WERI-Rb-1 (cell line): Measurements from ENCODE around the gene SLC12A8.

Experiments
- DNase-seq: peaks from one replicate; pipeline ENCODE4 v3.0.0-alpha.2; 2020
- H3K27ac ChIP-seq: fragments of 250-450 bp; sonication (Bioruptor Pico); 2 replicates; pipeline ENCODE4 v1.5.1; 2020; ENCODE audit warnings: mild to moderate bottlenecking, moderate library complexity
- H3K27me3 ChIP-seq: fragments of 250-450 bp; sonication (Bioruptor Pico); 2 replicates; pipeline ENCODE4 v1.5.1; 2021; ENCODE audit warnings: mild to moderate bottlenecking, low read depth, moderate library complexity; ENCODE audit not compliant: insufficient read depth, severe bottlenecking
- H3K36me3 ChIP-seq: fragments of 250-450 bp; sonication (Bioruptor Pico); 2 replicates; pipeline ENCODE4 v1.5.1; 2020; ENCODE audit warnings: mild to moderate bottlenecking, moderate library complexity
- H3K4me3 ChIP-seq: 2 replicates; pipeline ENCODE4 v1.5.1; 2011; ENCODE audit warnings: low read depth, mild to moderate bottlenecking, control low read depth, low read length
- H3K9me3 ChIP-seq: fragments of 250-450 bp; sonication (Bioruptor Pico); 2 replicates; pipeline ENCODE4 v1.5.1; 2021; ENCODE audit warnings: mild to moderate bottlenecking, moderate library complexity; ENCODE audit not compliant: severe bottlenecking
- CTCF ChIP-seq: IDR thresholded peaks from 2 replicates; pipeline ENCODE4 v1.5.1; 2011; ENCODE audit warnings: low read depth, mild to moderate bottlenecking, control low read depth, inconsistent platforms, low read length

The SLC12A8 gene

GRCh38 chr3:125194061-125194848 is 18.3 kb downstream of the SLC12A8 start:
- Histone ChIP-seq H3K36me3 (peaks cover 6% of the 10 kb centered on the region), H3K27ac (no peak overlapping the region), H3K27me3 (no peaks in the 10 kb centered on the region), H3K9me3 (no peaks in the 10 kb centered on the region), H3K4me3 (no peak overlapping the region)
- no peak for TF ChIP-seq CTCF
- no peak for DNase-seq

GRCh38 chr3:125192190-125193035 is 20.1 kb downstream of the SLC12A8 start:
- H3K27ac ChIP-seq, result no peak overlapping the region
- TF ChIP-seq CTCF, result no peak
- H3K4me3 ChIP-seq, result no peak overlapping the region
- no peak for DNase-seq
- H3K36me3 ChIP-seq, result peaks cover 21% of the 10 kb centered on the region
- H3K9me3 ChIP-seq, result no peaks in the 10 kb centered on the region
- H3K27me3 ChIP-seq, result no peaks in the 10 kb centered on the region

- Histone ChIP-seq H3K36me3 (peaks cover 21% of the 10 kb centered on the region), H3K27me3 (no peaks in the 10 kb centered on the region), H3K4me3 (no peak overlapping the region), H3K9me3 (no peaks in the 10 kb centered on the region), H3K27ac (no peak overlapping the region)
- TF ChIP-seq CTCF, result no peak
- no peak for DNase-seq
Observed at GRCh38 chr3:125191730-125192129, 20.8 kb downstream of the SLC12A8 start.

GRCh38 chr3:125191256-125191655 is 21.3 kb downstream of the SLC12A8 start:
- DNase-seq, result no peak
- Histone ChIP-seq H3K27me3 (no peaks in the 10 kb centered on the region), H3K9me3 (no peaks in the 10 kb centered on the region), H3K36me3 (peaks cover 21% of the 10 kb centered on the region), H3K4me3 (no peak overlapping the region), H3K27ac (no peak overlapping the region)
- no peak for TF ChIP-seq CTCF

- no peak for TF ChIP-seq CTCF
- no peaks in the 10 kb centered on the region for H3K9me3 ChIP-seq
- DNase-seq, result no peak
Observed at GRCh38 chr3:125190786-125191185, 21.8 kb downstream of the SLC12A8 start.

More at GRCh38 chr3:125190786-125191185, 21.8 kb downstream of the SLC12A8 start:
- peaks cover 21% of the 10 kb centered on the region for H3K36me3 ChIP-seq
- H3K4me3 ChIP-seq, result no peak overlapping the region
- no peaks in the 10 kb centered on the region for H3K27me3 ChIP-seq
- H3K27ac ChIP-seq, result no peak overlapping the region
